CD14-positive monocyte (primary cell): ENCODE data around the gene EPHB6. TPM values are rescaled to one million over a fixed set of nuclear protein-coding genes. Genes with fewer than 3 reads are reported as not detected.

ENCODE experiments used
- DNase-seq, 3 donors: peaks; one replicate each; pipeline ENCODE4 v3.0.0-alpha.2; 2011 to 2022
- H2AFZ ChIP-seq: 2 replicates; pipeline ENCODE4 v1.6.0; 2012; ENCODE audit warnings: mild to moderate bottlenecking, low read depth, low read length, inconsistent platforms; ENCODE audit not compliant: insufficient read depth, poor library complexity, severe bottlenecking
- H3K27ac ChIP-seq, 2 donors: 1 replicate in 1 of 2; 2 replicates in 1 of 2; pipeline ENCODE4 v1.5.1; 2012 to 2013; ENCODE audit warnings: low read length in 2 of 2, control low read depth in 1 of 2, inconsistent platforms in 1 of 2, low read depth in 1 of 2, mild to moderate bottlenecking in 1 of 2
- H3K27me3 ChIP-seq, 2 donors: one replicate each; pipeline versions ENCODE4 v1.6.0 to v1.6.1; 2011 to 2013; ENCODE audit warnings: low read length in 2 of 2; ENCODE audit not compliant: control insufficient read depth in 2 of 2, insufficient read depth in 2 of 2
- H3K36me3 ChIP-seq, 2 donors: replicated peaks in 1 of 2; 1 replicate in 1 of 2; 2 replicates in 1 of 2; pipeline versions ENCODE4 v1.5.1 to v1.6.1; 2012 to 2013; ENCODE audit warnings: low read length in 2 of 2, control low read depth in 1 of 2, inconsistent platforms in 1 of 2, mild to moderate bottlenecking in 1 of 2; ENCODE audit not compliant: insufficient read depth in 2 of 2, control insufficient read depth in 1 of 2
- H3K4me1 ChIP-seq, 2 donors: 1 replicate in 1 of 2; 2 replicates in 1 of 2; pipeline versions ENCODE4 v1.5.1 to v1.6.1; 2012 to 2013; ENCODE audit warnings: low read length in 2 of 2, control low read depth in 1 of 2, inconsistent platforms in 1 of 2, mild to moderate bottlenecking in 1 of 2, moderate library complexity in 1 of 2; ENCODE audit not compliant: insufficient read depth in 2 of 2, control insufficient read depth in 1 of 2
- H3K4me2 ChIP-seq: replicated peaks from 2 replicates; pipeline ENCODE3; 2012; ENCODE audit warnings: low read length, moderate library complexity, mild to moderate bottlenecking; ENCODE audit not compliant: poor library complexity, severe bottlenecking; ENCODE audit errors: extremely low read depth
- H3K4me3 ChIP-seq, 3 experiments: fragments of 200-600 bp in 1 of 3; sonication (generic) in 1 of 3; replicated peaks in 1 of 3; 1 replicate in 2 of 3; 2 replicates in 1 of 3; pipeline ENCODE4 v1.5.1; 2011 to 2013; ENCODE audit warnings: low read length in 3 of 3, mild to moderate bottlenecking in 3 of 3, control low read depth in 2 of 3, low read depth in 2 of 3, inconsistent platforms in 1 of 3, moderate library complexity in 1 of 3
- H3K79me2 ChIP-seq: 2 replicates; pipeline ENCODE4 v1.6.0; 2012; ENCODE audit warnings: mild to moderate bottlenecking, control low read depth, inconsistent platforms, low read length, moderate library complexity; ENCODE audit not compliant: insufficient read depth
- H3K9ac ChIP-seq: 2 replicates; pipeline ENCODE4 v1.6.0; 2017; ENCODE audit warnings: low read length, mild to moderate bottlenecking; ENCODE audit not compliant: insufficient read depth, poor library complexity, severe bottlenecking
- H3K9me3 ChIP-seq, 2 donors: replicated peaks in 1 of 2; 1 replicate in 1 of 2; 2 replicates in 1 of 2; pipeline versions ENCODE4 v1.5.1 to v1.6.1; 2012 to 2013; ENCODE audit warnings: low read length in 2 of 2, control low read depth in 1 of 2; ENCODE audit not compliant: control insufficient read depth in 1 of 2, insufficient read depth in 1 of 2
- H4K20me1 ChIP-seq: 2 replicates; pipeline ENCODE4 v1.6.0; 2012; ENCODE audit warnings: mild to moderate bottlenecking, low read length, control low read depth, moderate library complexity; ENCODE audit not compliant: insufficient read depth
- H3K27ac Mint-ChIP-seq, 7 donors: one replicate each; pipeline ENCODE4 v1.8.0; 2020; ENCODE audit warnings: mild to moderate bottlenecking in 7 of 7, mixed read lengths in 7 of 7, moderate library complexity in 6 of 7, inconsistent platforms in 2 of 7
- H3K27me3 Mint-ChIP-seq, 3 donors: one replicate each; pipeline ENCODE4 v1.8.0; 2021 to 2022; ENCODE audit warnings: low read depth in 3 of 3, mild to moderate bottlenecking in 3 of 3, mixed read lengths in 3 of 3, moderate library complexity in 3 of 3, inconsistent platforms in 1 of 3
- H3K36me3 Mint-ChIP-seq, 2 donors: one replicate each; pipeline ENCODE4 v1.8.0; 2020; ENCODE audit warnings: mixed read lengths in 2 of 2, inconsistent platforms in 1 of 2, mild to moderate bottlenecking in 1 of 2
- H3K4me1 Mint-ChIP-seq: one replicate; pipeline ENCODE4 v1.8.0; 2020; ENCODE audit warnings: mild to moderate bottlenecking, mixed read lengths
- H3K4me3 Mint-ChIP-seq, 2 donors: one replicate each; pipeline ENCODE4 v1.8.0; 2020; ENCODE audit warnings: mild to moderate bottlenecking in 2 of 2, mixed read lengths in 2 of 2, moderate library complexity in 1 of 2
- H3K9me3 Mint-ChIP-seq, 7 donors: one replicate each; pipeline ENCODE4 v1.8.0; 2020 to 2022; ENCODE audit warnings: mixed read lengths in 7 of 7, mild to moderate bottlenecking in 6 of 7, moderate library complexity in 6 of 7, inconsistent platforms in 2 of 7
- CTCF ChIP-seq: fragments of 200-600 bp; IDR thresholded peaks from one replicate; pipeline ENCODE4 v1.8.0; 2022; ENCODE audit warnings: antibody characterized with exemption, mild to moderate bottlenecking
- WGBS: methylation state at CpG from one replicate; pipeline ENCODE4 v1.1.5; 2013; ENCODE audit warnings: missing lambda C conversion rate; ENCODE audit not compliant: insufficient coverage; 5-methylcytosine and 5-hydroxymethylcytosine counted together
- intact Hi-C, 2 donors: fragments of 100-400 bp; cut with micrococcal nuclease; formaldehyde crosslinking; loops; one replicate each; pipeline versions ENCODE4 v1.15.0 to v1.15.1; 2023
- polyA plus RNA-seq, 3 donors: library from polyadenylated mRNA; depleted of rRNA in 1 of 3; unstranded in 2 of 3; stranded (reverse) in 1 of 3; fragments of 300-500 nt in 2 of 3; fragments of >200 nt in 1 of 3; fragmentation: Illumina TruSeq in 2 of 3; gene quantifications; 1 replicate in 2 of 3; 2 replicates in 1 of 3; pipeline ENCODE4 v1.2.3, GENCODE V29; 2012 to 2021

EPHB6 gene
- polyA plus RNA-seq, 3 donors = 7.9 to 18.2 (median 9.3) TPM

GRCh38 chr7:142897691-142898090, 42.8 kb downstream of the EPHB6 start:
- WGBS = 99% methylated on average over 7 of the region's 7 CpGs
- no peak overlapping the region for H3K4me3 Mint-ChIP-seq
- Histone ChIP-seq H3K4me2 (no peak overlapping the region), H3K27me3 (no peaks in the 10 kb centered on the region), H3K79me2 (no peaks in the 10 kb centered on the region), H3K4me1 (no peaks in the 10 kb centered on the region), H3K36me3 (no peaks in the 10 kb centered on the region), H2AFZ (no peak overlapping the region), H3K27ac (no peak overlapping the region), H4K20me1 (no peaks in the 10 kb centered on the region), H3K4me3 (no peak overlapping the region), H3K9ac (no peak overlapping the region), H3K9me3 (no peaks in the 10 kb centered on the region)
- no peaks in the 10 kb centered on the region for H3K36me3 Mint-ChIP-seq
- no peak overlapping the region for H3K27ac Mint-ChIP-seq
- no peak for TF ChIP-seq CTCF
- intact Hi-C loops = no loop called here
- no peaks in the 10 kb centered on the region for H3K9me3 Mint-ChIP-seq
- H3K27me3 Mint-ChIP-seq = peaks cover 5 to 7% (median 5%) of the 10 kb centered on the region in 3 donors
- DNase-seq = no peak
- H3K4me1 Mint-ChIP-seq = peaks cover 5% of the 10 kb centered on the region

GRCh38 chr7:142898377-142899170, 43.7 kb downstream of the EPHB6 start:
- H3K9me3 Mint-ChIP-seq = no peaks in the 10 kb centered on the region
- TF ChIP-seq CTCF = no peak
- no peak overlapping the region for H3K27ac ChIP-seq

More at GRCh38 chr7:142898377-142899170, 43.7 kb downstream of the EPHB6 start:
- Histone ChIP-seq H4K20me1 (no peaks in the 10 kb centered on the region), H3K36me3 (no peaks in the 10 kb centered on the region), H3K4me2 (no peak overlapping the region), H3K4me1 (no peaks in the 10 kb centered on the region), H3K4me3 (no peak overlapping the region), H3K9ac (no peak overlapping the region), H3K79me2 (no peaks in the 10 kb centered on the region), H2AFZ (no peak overlapping the region), H3K27me3 (no peaks in the 10 kb centered on the region), H3K9me3 (no peaks in the 10 kb centered on the region)
- Mint-ChIP-seq H3K4me1 (peaks cover 5% of the 10 kb centered on the region), H3K27ac (no peak overlapping the region), H3K27me3 (peaks cover 5 to 7% (median 5%) of the 10 kb centered on the region in 3 donors), H3K36me3 (no peaks in the 10 kb centered on the region), H3K4me3 (no peak overlapping the region)
- WGBS = 100% methylated on average over 1 of the region's 3 CpGs
- no peak for DNase-seq
- intact Hi-C loops = no loop called here
